NCI-H2196 (cell line): ENCODE data around the gene CADPS.

Experiments
- DNase-seq: peaks from one replicate; lab custom pipeline; 2025; ENCODE audit not compliant: unreplicated experiment; lab: John Stamatoyannopoulos, UW

Gene CADPS

GRCh38 chr3:62874711-62875557, at the start of gene CADPS:
Gene CADPS (minus strand): TSS chr3:62875416. CDS start chr3:62875029, 387 bp downstream.
- DNase-seq, result no peak

GRCh38 chr3:62923066-62923465, 47.9 kb upstream of the CADPS start:
- DNase-seq, result no peak

GRCh38 chr3:62922326-62922725, 47.1 kb upstream of the CADPS start:
- DNase-seq, result no peak

DNA sequence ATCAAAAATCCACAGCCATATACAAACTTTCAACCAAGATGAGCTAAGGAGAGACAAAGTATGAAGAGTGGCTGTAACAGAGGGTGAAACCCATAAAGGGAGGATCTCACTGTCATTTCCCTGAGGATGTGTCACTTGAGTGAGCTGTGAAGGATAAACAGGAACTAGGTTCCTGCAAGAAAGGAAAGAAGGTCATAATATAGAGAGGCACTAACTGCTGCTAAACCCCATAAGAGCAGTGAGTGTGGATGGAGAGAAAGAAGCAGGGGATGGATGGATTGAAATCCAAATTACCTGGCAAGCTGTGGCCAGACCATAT, 45.2 kb upstream of the CADPS start:
- DNase-seq, result no peak

DNA sequence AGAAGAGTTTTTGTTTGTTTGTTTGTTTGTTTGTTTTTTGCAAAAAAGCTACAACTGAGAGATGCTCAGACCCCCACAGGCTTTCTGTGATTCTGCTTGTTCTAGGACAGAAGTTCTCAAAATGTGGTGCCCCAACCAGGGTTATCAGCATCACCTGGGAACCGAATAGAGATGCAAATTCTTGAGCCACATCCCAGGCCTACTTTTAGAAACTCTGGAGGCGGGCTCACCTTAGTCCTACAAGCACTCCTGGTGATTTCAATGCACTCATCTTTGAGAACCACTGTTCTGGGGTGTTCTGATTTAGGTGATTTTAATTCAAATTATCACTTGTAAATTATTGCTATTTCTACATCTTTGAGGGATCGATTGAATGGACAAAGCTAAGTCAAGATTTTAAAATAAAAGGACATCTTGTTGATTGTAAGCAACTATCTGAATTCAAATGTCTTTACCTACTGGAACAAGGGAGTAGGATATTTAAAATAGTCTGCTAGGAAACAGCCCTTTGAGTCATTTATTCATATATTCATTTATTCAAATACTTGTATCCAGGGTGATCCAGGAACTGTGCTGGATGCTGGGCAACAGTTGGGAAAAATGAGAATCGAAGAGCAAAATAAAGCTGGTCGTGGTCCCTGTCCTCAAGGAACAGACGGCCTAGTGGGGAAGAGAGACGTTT, 44.7 kb upstream of the CADPS start:
- DNase-seq, result no peak

GRCh38 chr3:62918777-62919176, 43.6 kb upstream of the CADPS start:
- no peak for DNase-seq

DNA sequence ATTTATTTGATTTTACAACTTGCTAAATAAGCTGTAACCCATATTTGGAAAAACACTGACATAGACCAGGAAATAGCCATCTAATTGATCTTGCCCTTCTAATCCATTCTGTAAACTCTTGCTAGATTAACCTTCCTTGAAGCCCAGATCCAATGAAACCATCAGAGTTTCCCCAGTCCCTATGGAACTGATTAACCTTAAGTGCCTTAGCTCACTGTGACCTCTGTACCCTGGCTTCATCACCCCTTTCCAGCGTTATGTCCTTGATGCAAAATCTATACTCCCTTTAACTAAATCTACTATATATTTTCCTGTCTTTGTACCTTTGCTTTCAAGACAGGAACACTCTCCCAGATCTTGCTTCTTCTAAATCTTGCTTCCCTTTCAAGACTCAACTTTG, 42.9 kb upstream of the CADPS start:
- no peak for DNase-seq

DNA sequence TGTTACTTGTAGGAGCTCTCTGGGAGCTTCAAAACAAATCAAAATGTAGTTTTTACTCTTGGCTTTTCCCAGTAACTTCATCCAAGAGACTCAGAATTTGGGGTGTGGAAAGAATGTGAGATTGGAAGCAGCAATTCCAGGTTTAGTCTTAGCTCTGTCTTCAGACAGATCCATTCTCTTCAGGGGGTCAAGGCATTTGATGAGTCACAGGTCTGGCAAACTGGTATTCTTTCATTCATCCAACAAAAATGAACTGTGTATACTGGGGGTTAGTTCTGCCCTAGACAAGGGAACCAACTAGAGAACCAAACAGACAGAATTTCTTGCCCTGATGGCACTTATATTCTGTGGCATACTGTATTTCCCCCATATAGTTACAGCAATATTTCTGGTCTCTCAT, 36.3 kb upstream of the CADPS start:
- no peak for DNase-seq

DNA sequence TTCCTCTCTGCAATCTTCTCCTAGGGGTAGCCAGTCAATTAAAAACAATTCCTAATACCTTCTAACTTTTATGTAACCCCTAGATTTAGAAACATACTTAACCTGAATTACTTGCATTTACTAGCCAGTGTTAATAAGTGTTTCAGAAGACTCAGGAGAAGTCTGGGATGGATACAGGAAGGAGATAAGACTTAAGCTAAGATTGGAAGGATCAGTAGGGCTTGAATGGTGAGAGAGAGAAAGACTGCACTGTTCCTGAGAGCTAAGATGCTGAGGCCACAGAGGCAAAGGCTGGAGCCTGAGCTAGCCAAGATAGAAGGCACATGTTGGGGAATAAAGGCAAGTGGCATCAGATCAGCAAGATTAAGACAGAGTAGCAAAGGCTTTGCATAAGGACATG, 30.1 kb upstream of the CADPS start:
- DNase-seq, result no peak

- no peak for DNase-seq
These were observed 23.6 kb upstream of the CADPS start for GRCh38 chr3:62898530-62899496.

GRCh38 chr3:62895901-62896300, 20.7 kb upstream of the CADPS start:
- DNase-seq, result no peak

DNA sequence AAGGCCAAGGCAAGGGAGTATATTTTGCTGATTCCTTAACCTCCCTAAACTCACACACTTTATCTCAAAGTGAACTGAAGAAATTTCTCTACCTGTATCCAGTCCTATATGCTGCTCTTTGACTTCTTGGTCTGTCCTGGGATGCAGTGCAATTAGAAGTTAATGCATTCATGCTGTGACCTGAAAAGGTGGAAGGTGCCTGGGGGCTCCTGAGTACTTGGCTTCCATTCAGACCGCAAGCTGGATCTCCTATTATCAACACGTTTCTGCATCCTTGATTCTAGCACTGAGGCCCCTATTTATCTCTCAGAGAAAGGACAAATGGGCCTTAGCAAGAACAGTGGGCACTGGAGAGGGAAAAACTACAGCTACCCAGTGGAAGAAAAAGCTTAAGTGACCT, 17.7 kb upstream of the CADPS start:
- no peak for DNase-seq

DNA sequence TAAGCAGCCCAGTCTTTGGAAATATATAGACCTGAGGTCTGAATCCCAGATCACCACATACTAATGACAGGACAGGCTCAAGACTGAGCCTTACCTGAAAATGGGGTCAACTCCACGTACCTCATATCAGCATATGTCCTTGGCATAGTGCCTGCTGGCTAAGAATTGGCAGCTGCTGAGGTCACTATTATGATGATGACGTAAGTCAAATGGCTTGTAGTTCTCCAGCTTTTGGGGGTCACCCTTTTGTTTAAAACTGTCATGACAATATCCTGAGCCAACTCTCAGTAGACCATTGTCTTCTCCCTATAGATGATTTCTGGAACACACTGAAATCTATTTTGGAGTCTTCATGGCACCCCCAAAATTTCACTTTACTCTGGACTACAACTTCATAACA, 16.8 kb upstream of the CADPS start:
- DNase-seq, result no peak

GRCh38 chr3:62888778-62889177, 13.6 kb upstream of the CADPS start:
- no peak for DNase-seq

GRCh38 chr3:62888180-62888579, 13.0 kb upstream of the CADPS start:
- DNase-seq, result no peak

DNA sequence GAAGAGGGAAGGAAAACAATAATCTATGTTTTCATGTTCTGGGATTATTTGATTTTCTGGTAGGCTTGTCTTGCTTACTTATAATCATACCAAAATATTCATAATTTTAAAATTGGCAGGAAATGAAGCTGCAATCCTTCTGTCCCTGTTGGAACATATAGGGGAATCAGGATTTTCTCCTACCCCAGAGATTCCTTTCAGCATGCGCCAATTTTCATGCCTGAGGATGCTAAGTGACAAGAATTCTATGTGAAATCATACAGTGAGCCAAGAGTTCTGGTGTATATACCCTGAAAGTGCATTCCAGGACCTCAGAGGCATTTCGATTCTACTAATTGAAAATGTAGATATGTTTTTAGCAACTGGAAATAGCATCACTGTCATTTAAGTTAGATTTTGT, 9.9 kb upstream of the CADPS start:
- no peak for DNase-seq

GRCh38 chr3:62884096-62884870, 9.1 kb upstream of the CADPS start:
- no peak for DNase-seq

GRCh38 chr3:62882676-62883200, 7.5 kb upstream of the CADPS start:
- no peak for DNase-seq

DNA sequence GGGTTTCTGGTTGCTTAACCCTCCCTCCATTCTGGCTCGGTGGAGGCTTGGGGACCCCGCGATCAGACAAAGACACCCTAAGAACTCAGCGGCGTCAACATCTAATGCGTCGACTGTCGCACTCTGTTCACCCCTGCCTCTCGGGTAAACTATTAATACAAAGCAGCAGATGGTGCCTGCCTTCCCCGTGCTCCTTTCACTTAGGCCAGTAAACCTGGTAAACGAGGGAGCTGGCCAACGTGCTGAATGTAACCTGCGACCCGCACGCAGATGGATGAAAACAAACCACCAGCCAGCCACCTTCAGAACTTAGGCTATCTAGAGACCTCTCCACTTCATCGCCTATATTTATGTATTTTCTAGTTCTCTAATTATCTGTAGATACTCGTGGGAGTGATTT, 848 bp upstream of the CADPS start:
- DNase-seq, result no peak

- DNase-seq, result no peak
These were observed 364 bp upstream of the CADPS start for GRCh38 chr3:62875558-62876002.
